ENCODE data around the gene ITPR2. TPM values are rescaled to one million over a fixed set of nuclear protein-coding genes. Genes with fewer than 3 reads are reported as not detected.
A peak's percentile ranks its signal among the peaks of the same experiment; 100 is the strongest.
"Not testable (repeated sequence)": the region's sequence is repeated elsewhere in the genome, so short reads cannot be mapped to it uniquely, and the experiment has no call there.

The ITPR2 gene
- total RNA-seq, 2 donors from 2014 or later, result 14.8 to 74.4 TPM

DNA sequence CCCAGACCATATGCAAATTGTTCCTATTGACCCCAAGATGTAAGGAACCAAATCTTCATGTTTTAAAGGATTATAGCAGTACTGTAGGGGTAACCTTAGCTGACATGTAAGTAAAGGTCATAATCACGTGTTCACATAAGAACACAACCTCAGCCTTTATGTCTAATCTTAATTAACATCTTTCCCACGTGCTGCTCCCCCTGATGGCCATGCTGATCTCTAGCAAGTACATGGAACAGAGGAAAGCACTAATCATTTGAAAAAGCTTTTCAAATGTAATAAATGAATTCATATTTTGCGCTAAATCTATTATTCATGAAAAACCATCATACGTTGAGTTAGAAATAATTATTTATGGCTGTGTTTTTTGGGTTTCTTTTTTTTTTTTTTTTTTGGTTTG, 30.5 kb upstream of the ITPR2 start:
- no peak overlapping the region for H3K4me3 Mint-ChIP-seq
- Histone ChIP-seq H3K4me1 (ENCODE audit: control insufficient read depth, insufficient read depth, low read length) (no peaks in the 10 kb centered on the region), H3K27ac (ENCODE audit: low read depth, low read length) (no peak overlapping the region), H3K9ac (ENCODE audit: extremely low read depth, low read length, poor library complexity, severe bottlenecking) (no peak overlapping the region), H3K27me3 (ENCODE audit: control insufficient read depth, insufficient read depth, low read length, poor library complexity, severe bottlenecking) (no peaks in the 10 kb centered on the region), H3K36me3 (ENCODE audit: control insufficient read depth, insufficient read depth, low read length) (no peaks in the 10 kb centered on the region), H3K4me3 (ENCODE audit: low read length) (no peak overlapping the region), H3K9me3 (ENCODE audit: control insufficient read depth, low read length) (no peaks in the 10 kb centered on the region)
- WGBS, 2 experiments (ENCODE audit: insufficient coverage in 1 of 2, insufficient read length in 1 of 2), result 64% methylated on average over 3 of the region's 4 CpGs; no CpG with 5 or more reads in 1 of the 2 experiments
- TF ChIP-seq, protein P1, sequence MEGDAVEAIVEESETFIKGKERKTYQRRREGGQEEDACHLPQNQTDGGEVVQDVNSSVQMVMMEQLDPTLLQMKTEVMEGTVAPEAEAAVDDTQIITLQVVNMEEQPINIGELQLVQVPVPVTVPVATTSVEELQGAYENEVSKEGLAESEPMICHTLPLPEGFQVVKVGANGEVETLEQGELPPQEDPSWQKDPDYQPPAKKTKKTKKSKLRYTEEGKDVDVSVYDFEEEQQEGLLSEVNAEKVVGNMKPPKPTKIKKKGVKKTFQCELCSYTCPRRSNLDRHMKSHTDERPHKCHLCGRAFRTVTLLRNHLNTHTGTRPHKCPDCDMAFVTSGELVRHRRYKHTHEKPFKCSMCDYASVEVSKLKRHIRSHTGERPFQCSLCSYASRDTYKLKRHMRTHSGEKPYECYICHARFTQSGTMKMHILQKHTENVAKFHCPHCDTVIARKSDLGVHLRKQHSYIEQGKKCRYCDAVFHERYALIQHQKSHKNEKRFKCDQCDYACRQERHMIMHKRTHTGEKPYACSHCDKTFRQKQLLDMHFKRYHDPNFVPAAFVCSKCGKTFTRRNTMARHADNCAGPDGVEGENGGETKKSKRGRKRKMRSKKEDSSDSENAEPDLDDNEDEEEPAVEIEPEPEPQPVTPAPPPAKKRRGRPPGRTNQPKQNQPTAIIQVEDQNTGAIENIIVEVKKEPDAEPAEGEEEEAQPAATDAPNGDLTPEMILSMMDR (conservative IDR thresholded peaks at IDR 0.05), result peak; percentile 78
- no peaks in the 10 kb centered on the region for H3K27me3 Mint-ChIP-seq (ENCODE audit: insufficient read depth)
- no peaks in the 10 kb centered on the region for H3K9me3 Mint-ChIP-seq
- DNase-seq, result no peak
- H3K27ac Mint-ChIP-seq, result no peak overlapping the region
- H3K4me1 Mint-ChIP-seq, result no peaks in the 10 kb centered on the region
- H3K36me3 Mint-ChIP-seq (ENCODE audit: low read depth), result no peaks in the 10 kb centered on the region

DNA sequence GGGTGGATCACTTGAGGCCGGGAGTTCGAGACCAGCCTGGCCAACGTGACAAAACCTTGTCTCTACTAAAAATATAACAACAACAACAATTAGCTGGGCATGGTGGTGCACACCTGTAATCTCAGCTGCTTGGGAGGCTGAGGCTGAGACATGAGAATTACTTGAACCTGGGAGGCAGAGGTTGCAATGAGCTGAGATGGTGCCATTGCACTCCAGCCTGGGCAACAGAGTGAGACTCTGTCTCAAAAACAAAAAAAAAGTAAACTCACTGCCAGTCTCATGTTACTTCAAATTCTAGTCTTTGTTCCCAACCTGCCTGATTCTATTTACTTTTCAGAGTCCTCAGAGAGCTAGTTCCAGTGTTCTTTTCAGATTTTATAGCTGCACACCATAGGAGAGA, 29.8 kb upstream of the ITPR2 start:
- H3K27me3 Mint-ChIP-seq (ENCODE audit: insufficient read depth); H3K27ac ChIP-seq (ENCODE audit: low read depth, low read length); H3K4me1 Mint-ChIP-seq; H3K4me3 Mint-ChIP-seq; H3K4me3 ChIP-seq (ENCODE audit: low read length); H3K27me3 ChIP-seq (ENCODE audit: control insufficient read depth, insufficient read depth, low read length, poor library complexity, severe bottlenecking); H3K36me3 ChIP-seq (ENCODE audit: control insufficient read depth, insufficient read depth, low read length); H3K9ac ChIP-seq (ENCODE audit: extremely low read depth, low read length, poor library complexity, severe bottlenecking); DNase-seq; H3K4me1 ChIP-seq (ENCODE audit: control insufficient read depth, insufficient read depth, low read length); H3K9me3 Mint-ChIP-seq; H3K36me3 Mint-ChIP-seq (ENCODE audit: low read depth); H3K9me3 ChIP-seq (ENCODE audit: control insufficient read depth, low read length); H3K27ac Mint-ChIP-seq: not testable (repeated sequence)
- WGBS, 2 experiments (ENCODE audit: insufficient coverage in 1 of 2, insufficient read length in 1 of 2), result 96% methylated on average over 3 of the region's 3 CpGs; no CpG with 5 or more reads in 1 of the 2 experiments

DNA sequence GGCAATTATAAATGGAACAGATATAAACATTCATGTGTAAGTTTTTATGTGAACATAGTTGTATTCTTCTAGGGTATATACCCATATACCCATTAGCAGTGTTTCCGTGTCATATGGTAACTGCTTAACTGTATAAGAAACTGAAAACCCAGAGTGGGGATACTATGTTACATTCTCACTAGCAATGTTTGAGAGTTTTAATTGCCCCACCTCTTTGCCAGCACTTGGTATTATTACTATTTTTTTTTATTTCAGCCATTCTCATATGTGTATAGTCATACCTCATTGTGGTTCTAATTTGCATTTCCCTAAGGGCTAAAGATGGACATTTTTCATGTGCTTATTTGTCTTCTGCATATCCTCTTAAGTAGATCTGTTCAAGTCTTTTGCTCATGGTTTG, 28.7 kb upstream of the ITPR2 start:
- no peak overlapping the region for H3K27ac Mint-ChIP-seq
- H3K4me3 Mint-ChIP-seq, result no peak overlapping the region
- Histone ChIP-seq H3K36me3 (ENCODE audit: control insufficient read depth, insufficient read depth, low read length) (no peaks in the 10 kb centered on the region), H3K4me1 (ENCODE audit: control insufficient read depth, insufficient read depth, low read length) (no peaks in the 10 kb centered on the region), H3K9ac (ENCODE audit: extremely low read depth, low read length, poor library complexity, severe bottlenecking) (no peak overlapping the region), H3K9me3 (ENCODE audit: control insufficient read depth, low read length) (no peaks in the 10 kb centered on the region), H3K4me3 (ENCODE audit: low read length) (no peak overlapping the region), H3K27ac (ENCODE audit: low read depth, low read length) (no peak overlapping the region), H3K27me3 (ENCODE audit: control insufficient read depth, insufficient read depth, low read length, poor library complexity, severe bottlenecking) (no peaks in the 10 kb centered on the region)
- peaks cover 4% of the 10 kb centered on the region for H3K4me1 Mint-ChIP-seq
- no peaks in the 10 kb centered on the region for H3K27me3 Mint-ChIP-seq (ENCODE audit: insufficient read depth)
- TF ChIP-seq, protein P1 (conservative IDR thresholded peaks at IDR 0.05), result no peak
- DNase-seq, result no peak
- H3K36me3 Mint-ChIP-seq (ENCODE audit: low read depth), result no peaks in the 10 kb centered on the region
- no peaks in the 10 kb centered on the region for H3K9me3 Mint-ChIP-seq
- WGBS, 2 experiments (ENCODE audit: insufficient coverage in 1 of 2, insufficient read length in 1 of 2), result 100% methylated on average over 1 of the region's 1 CpG; no CpG with 5 or more reads in 1 of the 2 experiments

Measured in endodermal cell (in vitro differentiated cells).